ENCODE results near the gene TTC17. TPM values are rescaled to one million over a fixed set of nuclear protein-coding genes. Genes with fewer than 3 reads are reported as not detected.

The TTC17 gene
- total RNA-seq, 2 experiments from 2014 or later, result 87.6 to 89.6 TPM

DNA sequence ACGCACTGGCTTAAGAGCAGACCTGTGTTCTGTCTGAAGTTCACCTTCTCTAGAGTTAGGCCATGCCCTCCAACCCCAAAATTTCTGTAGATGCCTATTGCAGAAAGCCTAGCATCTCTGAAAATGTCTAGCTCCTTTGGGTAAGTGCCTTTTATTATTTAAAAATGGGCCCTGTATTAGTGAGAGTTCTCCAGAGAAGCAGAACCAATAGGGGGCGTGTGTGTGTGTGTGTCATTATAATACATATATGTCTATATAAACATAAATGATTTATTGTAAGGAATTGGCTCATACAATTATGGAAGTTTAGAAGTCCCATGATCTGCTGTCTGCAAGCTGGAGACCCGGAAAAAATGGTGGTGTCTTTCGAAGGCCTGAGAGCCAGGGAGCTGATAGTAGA is 144.7 kb downstream of the TTC17 start:
- Mint-ChIP-seq H3K27me3 (peaks cover 7% of the 10 kb centered on the region), H3K27ac (no peak overlapping the region), H3K4me3 (no peak overlapping the region), H3K9me3 (no peaks in the 10 kb centered on the region), H3K4me1 (peaks cover 9% of the 10 kb centered on the region), H3K36me3 (no peaks in the 10 kb centered on the region)
- DNase-seq (no peak), ATAC-seq (ENCODE audit: low read depth) (no peak)
- POLR2A ChIA-PET, result no interaction called here

DNA sequence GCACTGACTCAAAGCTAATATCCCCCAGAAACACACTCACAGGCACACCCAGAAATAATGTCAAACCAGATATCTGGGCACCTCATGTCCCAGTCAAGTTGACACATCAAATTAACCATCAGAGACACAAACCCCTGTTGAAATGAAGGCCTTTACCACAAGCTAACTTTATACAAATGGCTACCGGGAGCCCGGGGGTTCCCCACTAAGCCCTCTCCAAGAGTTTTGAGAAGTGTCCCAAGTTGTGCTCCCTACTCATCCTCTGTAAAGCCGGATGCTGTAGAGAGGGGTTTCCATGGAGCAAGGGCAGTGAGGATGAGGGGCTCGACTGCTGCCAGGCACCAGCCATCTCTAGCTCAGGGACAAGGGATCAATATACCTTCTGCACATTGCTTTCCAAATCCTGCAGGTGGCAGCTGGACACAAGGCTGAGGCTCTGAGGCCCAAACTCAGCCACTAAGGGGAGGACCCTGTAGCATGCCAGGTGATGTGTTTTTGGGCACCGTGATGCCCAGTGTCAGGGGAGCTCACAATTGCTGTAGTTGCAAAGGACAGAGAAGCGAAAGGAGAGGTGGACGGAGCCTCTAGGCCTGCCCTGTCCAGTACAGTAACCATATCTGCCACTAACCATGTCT is 145.7 kb downstream of the TTC17 start:
- no peak overlapping the region for H3K27ac Mint-ChIP-seq
- no peaks in the 10 kb centered on the region for H3K36me3 Mint-ChIP-seq
- H3K4me1 Mint-ChIP-seq, result peaks cover 14% of the 10 kb centered on the region
- POLR2A ChIA-PET, result no interaction called here
- no peak overlapping the region for H3K4me3 Mint-ChIP-seq
- no peak for DNase-seq
- no peaks in the 10 kb centered on the region for H3K9me3 Mint-ChIP-seq
- H3K27me3 Mint-ChIP-seq, result peaks cover 7% of the 10 kb centered on the region
- ATAC-seq (ENCODE audit: low read depth), result no peak

DNA sequence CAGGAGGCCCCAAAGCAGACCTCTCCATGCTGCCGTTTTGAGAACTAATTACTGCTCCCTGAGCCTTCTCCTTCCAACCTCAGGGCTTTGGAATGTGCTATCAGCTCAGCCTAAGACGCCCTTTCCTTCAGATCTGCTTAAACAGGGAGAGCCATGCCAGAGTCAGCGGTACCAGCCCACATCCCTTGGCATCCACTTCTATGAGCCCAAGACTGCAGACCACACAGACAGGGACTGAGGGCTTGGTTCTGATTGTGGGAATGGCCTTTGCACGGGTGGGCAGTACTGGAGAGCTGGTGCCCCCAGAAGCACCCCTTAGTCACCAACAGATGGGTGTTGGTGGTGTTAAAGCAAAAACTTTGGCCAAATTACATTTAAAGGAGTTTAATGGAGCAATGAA is 146.5 kb downstream of the TTC17 start:
- Mint-ChIP-seq H3K36me3 (no peaks in the 10 kb centered on the region), H3K4me3 (no peak overlapping the region), H3K27ac (no peak overlapping the region), H3K4me1 (peaks cover 14% of the 10 kb centered on the region), H3K9me3 (no peaks in the 10 kb centered on the region), H3K27me3 (peaks cover 8% of the 10 kb centered on the region)
- no peak for ATAC-seq (ENCODE audit: low read depth)
- POLR2A ChIA-PET, result no interaction called here
- no peak for DNase-seq

DNA sequence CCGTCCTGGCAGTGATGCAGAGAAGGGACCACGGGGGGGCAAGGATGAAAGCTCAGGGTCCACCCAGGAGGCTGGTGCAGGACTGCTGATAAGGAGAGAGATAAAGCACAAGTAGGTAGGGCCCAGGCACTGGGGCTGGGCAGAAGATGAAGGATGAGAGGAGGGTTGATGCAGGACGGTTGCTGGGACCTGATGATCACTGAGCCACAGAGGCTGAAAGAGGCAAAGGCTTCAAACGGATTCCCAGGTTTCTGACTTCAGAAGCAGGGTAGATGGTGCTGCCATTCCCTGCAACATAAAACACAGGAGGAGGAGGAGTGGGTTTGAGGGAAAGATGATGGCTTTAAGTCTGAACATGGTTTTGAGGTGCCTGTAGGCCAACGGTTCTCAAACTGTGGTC is 148.5 kb downstream of the TTC17 start:
- H3K4me3 Mint-ChIP-seq, result no peak overlapping the region
- no peaks in the 10 kb centered on the region for H3K36me3 Mint-ChIP-seq
- H3K27ac Mint-ChIP-seq, result no peak overlapping the region
- peaks cover 3% of the 10 kb centered on the region for H3K27me3 Mint-ChIP-seq
- POLR2A ChIA-PET, result no interaction called here
- ATAC-seq (ENCODE audit: low read depth) (no peak), DNase-seq (no peak)
- peaks cover 2% of the 10 kb centered on the region for H3K9me3 Mint-ChIP-seq
- H3K4me1 Mint-ChIP-seq, result peaks cover 14% of the 10 kb centered on the region

DNA sequence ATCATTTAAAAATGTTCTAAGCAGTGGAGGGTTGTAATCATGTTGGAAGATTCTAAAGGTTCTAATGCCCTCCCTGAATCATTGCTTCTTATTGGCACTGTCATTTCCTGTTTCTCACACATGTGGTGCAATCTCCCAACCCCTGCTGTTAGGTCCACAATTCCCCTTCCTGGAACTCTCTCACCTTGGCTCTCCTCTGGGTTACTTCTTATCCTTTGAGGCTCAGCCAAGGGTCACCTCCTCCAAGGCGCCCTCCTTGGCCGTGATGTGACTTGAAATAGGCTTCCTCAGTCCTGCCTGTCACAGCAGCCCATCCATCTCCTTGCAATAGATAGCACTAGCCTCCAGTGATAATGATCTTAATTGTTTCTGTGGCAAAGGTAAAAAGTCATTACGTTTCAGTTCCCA is 149.8 kb downstream of the TTC17 start:
- DNase-seq, result no peak
- peaks cover 2% of the 10 kb centered on the region for H3K9me3 Mint-ChIP-seq
- peaks cover 3% of the 10 kb centered on the region for H3K27me3 Mint-ChIP-seq
- ATAC-seq (ENCODE audit: low read depth), result no peak
- peak overlapping the region; percentile 44 for H3K27ac Mint-ChIP-seq
- no peak overlapping the region for H3K4me3 Mint-ChIP-seq
- POLR2A ChIA-PET, result no interaction called here
- H3K36me3 Mint-ChIP-seq, result no peaks in the 10 kb centered on the region
- H3K4me1 Mint-ChIP-seq, result peaks cover 14% of the 10 kb centered on the region

DNA sequence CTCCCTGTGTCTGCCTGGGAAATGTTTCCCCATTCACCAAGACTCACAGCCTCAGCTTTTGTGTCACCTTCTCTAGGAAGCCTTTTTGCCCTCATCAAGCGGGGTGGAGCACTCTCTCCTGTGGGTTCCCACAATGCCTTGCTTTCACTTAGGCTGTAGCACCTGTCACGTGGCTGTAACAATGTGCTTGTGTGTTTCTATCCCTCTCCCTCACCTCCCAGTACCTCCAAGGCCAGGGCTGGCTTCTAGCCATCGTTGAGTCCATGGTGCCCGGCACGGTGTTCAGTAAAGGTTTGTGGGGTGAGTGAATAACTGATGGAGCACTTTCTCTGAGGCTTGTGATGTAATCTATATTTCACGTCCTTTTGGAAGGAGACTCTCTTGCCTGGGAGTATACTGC is 153.2 kb downstream of the TTC17 start:
- Mint-ChIP-seq H3K27ac (no peak overlapping the region), H3K4me3 (no peak overlapping the region), H3K36me3 (no peaks in the 10 kb centered on the region), H3K9me3 (peaks cover 2% of the 10 kb centered on the region), H3K27me3 (peaks cover 3% of the 10 kb centered on the region), H3K4me1 (peaks cover 14% of the 10 kb centered on the region)
- no peak for ATAC-seq (ENCODE audit: low read depth)
- no peak for DNase-seq
- POLR2A ChIA-PET, result no interaction called here

DNA sequence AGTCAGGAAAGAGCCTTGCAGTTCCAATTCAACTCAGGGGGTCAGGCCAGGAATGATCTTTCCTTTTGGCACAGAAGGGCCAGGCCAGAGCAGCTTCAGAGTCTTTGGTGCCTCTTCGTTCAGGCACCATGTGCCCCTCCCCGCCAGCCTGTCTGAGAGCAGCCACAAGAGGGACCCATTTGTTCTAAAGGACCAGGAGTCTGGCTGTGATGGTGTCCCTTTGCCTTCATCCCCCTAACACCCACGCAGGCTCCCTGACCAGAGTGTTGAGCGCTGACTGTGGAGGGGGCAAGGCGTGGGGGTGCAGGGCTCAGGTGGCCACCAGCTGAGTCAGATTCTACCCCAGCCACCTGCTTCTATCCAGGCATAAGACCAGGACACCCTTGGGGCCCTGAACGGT is 156.4 kb downstream of the TTC17 start:
- Mint-ChIP-seq H3K27me3 (no peaks in the 10 kb centered on the region), H3K4me3 (no peak overlapping the region), H3K27ac (no peak overlapping the region), H3K4me1 (no peaks in the 10 kb centered on the region), H3K9me3 (peaks cover 2% of the 10 kb centered on the region), H3K36me3 (no peaks in the 10 kb centered on the region)
- DNase-seq (no peak), ATAC-seq (ENCODE audit: low read depth) (no peak)
- POLR2A ChIA-PET, result no interaction called here

DNA sequence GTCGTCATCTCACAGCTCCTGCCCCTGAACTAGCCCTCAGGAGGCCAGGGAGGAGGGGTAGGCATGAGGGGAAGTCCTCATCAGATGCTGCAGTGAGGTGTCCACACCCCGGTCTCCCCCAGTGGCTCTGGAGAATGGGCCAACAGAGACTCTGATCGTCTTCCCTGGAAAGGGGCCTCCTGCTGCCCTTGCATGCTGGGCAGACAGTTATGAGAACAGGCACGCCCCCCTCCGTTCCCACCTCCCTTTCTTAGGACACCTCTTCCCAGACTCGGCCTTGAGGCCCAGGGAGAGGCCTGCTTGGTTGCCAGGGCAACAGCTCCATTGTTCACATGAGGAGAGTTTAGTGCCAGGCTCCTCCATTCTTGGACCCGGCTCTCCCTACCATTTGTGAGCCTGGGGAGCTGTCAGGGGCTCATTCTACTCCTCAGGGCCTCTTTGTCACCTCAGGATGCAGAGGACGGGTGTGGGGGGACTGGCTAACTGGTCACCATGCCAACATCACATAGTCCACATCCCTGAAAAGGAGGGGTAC is 157.7 kb downstream of the TTC17 start:
- H3K27me3 Mint-ChIP-seq, result no peaks in the 10 kb centered on the region
- ATAC-seq (ENCODE audit: low read depth), result no peak
- no peak overlapping the region for H3K27ac Mint-ChIP-seq
- DNase-seq, result no peak
- H3K4me1 Mint-ChIP-seq, result no peaks in the 10 kb centered on the region
- no peak overlapping the region for H3K4me3 Mint-ChIP-seq
- POLR2A ChIA-PET, result no interaction called here
- no peaks in the 10 kb centered on the region for H3K36me3 Mint-ChIP-seq
- H3K9me3 Mint-ChIP-seq, result peaks cover 6% of the 10 kb centered on the region

DNA sequence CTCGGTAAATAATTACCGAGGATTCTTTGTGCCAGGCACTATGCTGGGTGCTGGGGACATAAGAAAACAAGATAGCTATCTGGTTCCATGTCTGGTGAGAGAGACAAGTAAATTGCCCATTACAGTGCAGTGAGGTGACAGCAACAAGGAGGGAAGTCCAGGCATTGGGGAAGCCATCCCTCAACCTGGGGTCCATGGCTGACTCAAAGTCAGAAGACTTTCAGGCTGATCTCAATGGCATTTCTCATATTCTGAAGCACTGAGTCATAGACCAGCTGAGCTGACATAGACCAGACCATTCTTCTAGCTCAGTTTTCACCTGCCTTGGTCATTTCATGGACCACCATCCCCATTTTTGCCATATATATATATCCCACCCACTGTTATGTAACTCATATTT is 158.8 kb downstream of the TTC17 start:
- no peak for ATAC-seq (ENCODE audit: low read depth)
- no peaks in the 10 kb centered on the region for H3K27me3 Mint-ChIP-seq
- POLR2A ChIA-PET, result no interaction called here

DNA sequence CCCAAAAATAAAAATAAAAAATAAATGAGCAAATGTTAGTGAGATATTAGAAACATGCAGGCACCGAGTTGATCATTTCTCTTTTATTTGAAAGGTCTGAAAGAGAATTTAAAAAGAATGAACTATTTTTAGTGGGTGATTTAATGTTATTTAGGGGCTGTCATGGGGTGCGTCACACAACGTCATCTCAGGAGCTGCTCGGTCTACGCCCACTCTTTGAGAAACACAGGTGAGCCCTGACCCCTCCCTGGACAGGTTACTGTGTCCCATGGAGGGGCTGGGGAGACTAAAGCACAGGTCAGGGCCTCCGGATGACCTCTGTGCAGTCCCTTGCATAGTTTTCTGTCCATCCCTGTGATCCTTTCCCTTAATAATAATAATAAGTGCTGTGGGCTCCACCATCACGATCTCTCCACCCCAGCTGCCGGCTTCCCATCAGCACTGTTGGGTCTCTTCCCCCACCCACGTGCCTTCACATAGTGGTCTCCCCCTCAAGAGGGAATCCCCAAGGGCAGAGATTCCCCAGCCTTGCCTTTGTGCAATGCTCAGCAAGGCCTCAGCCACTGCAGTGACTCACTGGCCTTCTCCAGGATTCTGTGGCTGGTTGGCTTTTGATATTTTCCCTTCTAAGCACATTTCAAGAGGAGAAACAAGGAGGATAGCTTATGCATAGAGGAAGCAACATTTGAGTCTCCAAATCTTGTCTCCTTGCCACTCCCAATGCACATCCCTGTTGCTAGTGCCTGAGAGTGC is 159.9 kb downstream of the TTC17 start:
- H3K9me3 Mint-ChIP-seq, result peaks cover 6% of the 10 kb centered on the region
- H3K4me1 Mint-ChIP-seq, result no peaks in the 10 kb centered on the region
- H3K27me3 Mint-ChIP-seq, result no peaks in the 10 kb centered on the region
- H3K36me3 Mint-ChIP-seq, result no peaks in the 10 kb centered on the region
- ATAC-seq (ENCODE audit: low read depth) (no peak), DNase-seq (no peak)
- H3K27ac Mint-ChIP-seq, result no peak overlapping the region
- no peak overlapping the region for H3K4me3 Mint-ChIP-seq
- POLR2A ChIA-PET, result no interaction called here

More for the DNA sequence above, 158.8 kb downstream of the TTC17 start:
- no peaks in the 10 kb centered on the region for H3K36me3 Mint-ChIP-seq
- H3K4me1 Mint-ChIP-seq, result no peaks in the 10 kb centered on the region
- DNase-seq, result no peak
- H3K27ac Mint-ChIP-seq, result no peak overlapping the region
- H3K4me3 Mint-ChIP-seq, result no peak overlapping the region
- H3K9me3 Mint-ChIP-seq, result peaks cover 6% of the 10 kb centered on the region

DNA sequence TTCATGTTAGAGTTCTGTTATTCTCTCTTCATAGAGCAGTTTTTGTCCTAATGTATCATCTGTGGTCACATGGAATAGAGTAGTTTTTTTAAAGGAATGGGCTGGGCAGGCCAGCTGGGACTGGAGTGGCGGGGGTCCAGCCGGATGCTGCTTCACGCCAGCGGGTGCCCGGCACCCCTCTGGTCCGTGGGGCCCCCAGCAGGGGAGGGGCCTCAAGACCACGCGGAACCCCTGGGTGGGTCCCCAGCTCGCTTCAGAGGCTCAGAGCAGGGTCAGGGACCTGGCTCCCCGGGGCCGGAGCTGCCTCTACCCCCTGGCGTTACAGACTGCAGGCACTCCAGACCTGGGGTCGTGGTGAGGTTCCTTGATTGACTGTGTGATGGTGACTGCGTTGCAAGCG is 162.8 kb downstream of the TTC17 start:
- Mint-ChIP-seq H3K27ac (no peak overlapping the region), H3K4me3 (no peak overlapping the region), H3K36me3 (no peaks in the 10 kb centered on the region), H3K9me3 (peaks cover 6% of the 10 kb centered on the region), H3K27me3 (no peaks in the 10 kb centered on the region), H3K4me1 (no peaks in the 10 kb centered on the region)
- ATAC-seq (ENCODE audit: low read depth) (no peak), DNase-seq (no peak)
- POLR2A ChIA-PET, result no interaction called here

DNA sequence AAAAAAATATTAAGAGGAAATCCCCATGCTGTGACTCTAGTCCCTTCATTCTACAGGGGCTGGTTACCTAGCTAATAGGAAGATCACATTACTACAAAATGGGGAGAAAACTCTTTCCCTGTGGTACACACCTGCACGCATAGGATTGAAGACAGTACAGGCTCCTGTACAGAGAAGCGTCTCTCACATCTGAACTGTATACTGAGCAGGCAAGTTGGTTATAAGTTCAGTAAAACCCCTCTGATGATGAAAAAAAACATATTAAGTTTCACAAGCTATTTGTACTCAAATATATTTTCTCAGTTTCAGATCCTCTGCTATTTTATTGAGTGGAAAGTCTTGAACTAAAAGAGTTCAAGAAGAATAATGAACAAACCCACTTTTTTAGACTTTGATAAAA is 164.9 kb downstream of the TTC17 start:
- Mint-ChIP-seq H3K9me3 (peaks cover 6% of the 10 kb centered on the region), H3K27ac (no peak overlapping the region), H3K4me1 (no peaks in the 10 kb centered on the region), H3K27me3 (no peaks in the 10 kb centered on the region), H3K36me3 (no peaks in the 10 kb centered on the region), H3K4me3 (no peak overlapping the region)
- DNase-seq (no peak), ATAC-seq (ENCODE audit: low read depth) (no peak)
- POLR2A ChIA-PET, result no interaction called here

DNA sequence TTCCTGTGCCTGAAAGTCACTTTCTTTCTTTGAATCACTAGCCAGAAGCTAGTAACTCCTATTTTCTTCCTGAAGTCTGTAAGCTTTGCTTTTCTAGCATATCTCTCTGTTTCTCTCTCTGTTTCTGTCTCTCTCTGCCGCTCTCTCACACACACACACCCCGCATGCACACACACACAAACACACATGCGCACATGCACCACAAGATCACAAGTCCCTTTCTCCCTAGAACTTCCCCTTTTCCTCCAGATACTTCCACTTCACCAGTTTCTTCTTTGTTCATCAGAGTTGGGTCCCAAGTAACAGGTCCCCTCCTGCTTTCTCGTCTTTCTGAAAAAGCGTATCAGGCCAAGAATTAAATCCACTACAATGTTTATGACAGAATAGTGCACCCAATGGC is 173.3 kb downstream of the TTC17 start:
- Mint-ChIP-seq H3K27ac (no peak overlapping the region), H3K27me3 (peaks cover 8% of the 10 kb centered on the region), H3K36me3 (no peaks in the 10 kb centered on the region), H3K9me3 (no peaks in the 10 kb centered on the region), H3K4me1 (no peaks in the 10 kb centered on the region), H3K4me3 (no peak overlapping the region)
- DNase-seq (no peak), ATAC-seq (ENCODE audit: low read depth) (no peak)
- POLR2A ChIA-PET, result no interaction called here

DNA sequence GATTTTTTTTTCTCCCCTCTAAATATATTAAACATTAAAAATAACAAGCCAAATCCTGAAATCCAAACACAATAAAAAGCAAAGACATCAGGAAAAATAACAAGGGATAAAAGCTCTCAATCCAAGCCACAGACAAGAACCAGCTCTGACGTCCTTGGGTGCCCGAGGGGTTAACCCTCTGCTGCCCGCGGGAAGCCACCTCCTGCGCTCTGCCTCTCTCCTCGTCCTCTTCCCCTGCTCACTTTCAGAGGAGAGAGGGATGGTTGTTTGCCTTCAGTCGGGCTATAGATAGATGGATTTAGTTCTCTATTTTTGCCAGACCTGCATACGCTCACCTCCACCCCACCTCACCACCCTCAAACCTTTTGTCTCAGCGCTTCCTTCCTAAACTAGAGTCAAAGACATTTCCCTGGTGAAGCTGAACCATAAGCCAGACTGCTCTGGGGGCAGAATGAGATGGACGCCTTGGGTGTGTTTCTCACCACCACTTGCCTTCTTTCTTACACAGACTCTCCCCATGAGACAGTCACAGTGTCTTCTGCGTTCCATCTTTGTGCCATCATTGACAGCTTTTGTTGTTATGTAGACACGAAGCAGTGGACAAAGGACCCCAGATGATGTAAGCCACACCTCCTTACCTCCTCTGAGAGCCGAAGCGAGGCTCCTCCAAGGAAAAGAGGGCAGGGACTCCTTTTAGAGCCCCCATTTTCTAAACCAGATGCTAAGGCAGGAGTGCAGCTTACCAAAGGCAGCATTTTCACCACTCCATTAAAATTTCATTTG is 179.3 kb downstream of the TTC17 start:
- POLR2A ChIA-PET, result no interaction called here
- H3K27me3 Mint-ChIP-seq, result peaks cover 24% of the 10 kb centered on the region
- H3K4me1 Mint-ChIP-seq, result no peaks in the 10 kb centered on the region
- no peaks in the 10 kb centered on the region for H3K36me3 Mint-ChIP-seq
- H3K4me3 Mint-ChIP-seq, result no peak overlapping the region
- no peaks in the 10 kb centered on the region for H3K9me3 Mint-ChIP-seq
- H3K27ac Mint-ChIP-seq, result no peak overlapping the region
- ATAC-seq (ENCODE audit: low read depth) (no peak), DNase-seq (no peak)
